Melanocyte of skin (primary cell): ENCODE results near the gene NEDD8. TPM values are rescaled to one million over a fixed set of nuclear protein-coding genes. Genes with fewer than 3 reads are reported as not detected.

Experiments
- small RNA-seq, 2 donors: library from RNA; depleted of rRNA; stranded (forward); fragments of <200 nt; gene quantifications; one replicate each; pipeline ENCODE3, GENCODE V24; 2012
- total RNA-seq, 2 donors: library from RNA; depleted of rRNA; stranded (reverse); fragments of >200 nt; gene quantifications; 2 replicates each; pipeline ENCODE4 v1.2.3, GENCODE V29; 2012

NEDD8 gene
- 10 to 100 TPM; 80.2 to 96.6 TPM for total RNA-seq

DNA sequence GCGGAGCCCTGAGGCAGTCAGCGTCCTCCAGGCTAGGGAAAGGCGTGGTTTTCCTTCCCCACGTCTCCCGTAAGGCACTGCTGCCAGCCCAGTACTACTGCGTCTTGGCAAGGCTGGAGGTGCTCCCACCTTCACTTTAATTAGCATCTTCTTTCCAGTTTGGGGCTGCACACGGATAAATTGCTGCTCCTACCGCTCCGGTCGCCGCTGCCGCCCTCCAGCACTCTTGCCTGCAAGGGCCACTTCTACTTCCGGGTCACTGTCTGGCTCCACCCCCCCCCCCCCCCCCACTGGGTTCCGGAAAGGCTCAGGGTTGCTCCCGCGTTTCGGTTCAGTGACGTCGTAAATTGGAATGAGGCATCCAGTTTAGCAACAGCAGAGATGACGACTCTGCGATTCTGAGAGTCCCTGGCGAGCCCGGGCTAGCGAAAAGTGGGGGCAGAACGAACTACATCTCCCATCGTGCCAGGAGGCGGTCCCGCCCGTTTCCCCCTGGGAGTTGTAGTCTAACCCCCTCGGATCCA, at the start of gene NEDD8:
Gene NEDD8, minus strand, starts transcription at position 247 of the 524 bp plus-strand sequence. Its CDS starts 100 bp downstream, at position 147.

DNA sequence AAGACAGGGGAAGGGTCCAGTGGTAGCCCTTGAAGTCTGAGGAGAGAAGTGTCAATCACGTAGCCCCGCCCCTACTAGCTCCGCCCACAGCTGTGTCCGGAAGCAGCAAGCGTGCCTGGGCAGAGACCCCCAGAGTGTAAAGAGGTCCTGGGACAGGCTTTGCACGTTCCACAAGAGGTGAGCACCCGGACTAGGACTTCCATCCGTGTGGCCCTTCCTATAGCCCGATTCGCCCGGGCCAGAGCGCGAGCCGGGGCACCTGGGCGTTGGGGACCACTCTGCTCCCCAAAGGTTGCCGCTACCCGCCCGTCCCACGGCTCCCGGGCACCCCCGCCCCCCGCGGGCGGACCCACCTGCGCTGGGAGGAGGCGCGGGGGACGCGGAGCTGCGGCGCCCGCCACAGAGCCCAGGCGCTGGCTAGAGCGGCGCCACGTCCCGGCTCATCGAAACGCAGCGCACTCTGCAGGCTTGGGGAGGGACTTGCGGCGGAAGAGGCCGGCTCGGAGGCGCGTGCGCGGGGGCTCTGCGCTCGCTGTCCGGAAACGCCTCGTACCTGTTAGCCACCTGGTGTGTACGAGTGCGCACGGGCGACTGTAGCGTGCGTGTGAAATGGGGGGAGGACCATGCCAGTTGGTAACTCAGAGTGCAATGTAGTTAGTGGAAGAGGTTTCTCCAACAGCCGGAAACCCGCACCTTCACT, 39.1 kb upstream of the NEDD8 start, which contains the start of gene RABGGTA:
Gene RABGGTA, minus strand, starts transcription at position 464 of the 700 bp plus-strand sequence. CDS start 482 bp downstream, outside the sequence.

DNA sequence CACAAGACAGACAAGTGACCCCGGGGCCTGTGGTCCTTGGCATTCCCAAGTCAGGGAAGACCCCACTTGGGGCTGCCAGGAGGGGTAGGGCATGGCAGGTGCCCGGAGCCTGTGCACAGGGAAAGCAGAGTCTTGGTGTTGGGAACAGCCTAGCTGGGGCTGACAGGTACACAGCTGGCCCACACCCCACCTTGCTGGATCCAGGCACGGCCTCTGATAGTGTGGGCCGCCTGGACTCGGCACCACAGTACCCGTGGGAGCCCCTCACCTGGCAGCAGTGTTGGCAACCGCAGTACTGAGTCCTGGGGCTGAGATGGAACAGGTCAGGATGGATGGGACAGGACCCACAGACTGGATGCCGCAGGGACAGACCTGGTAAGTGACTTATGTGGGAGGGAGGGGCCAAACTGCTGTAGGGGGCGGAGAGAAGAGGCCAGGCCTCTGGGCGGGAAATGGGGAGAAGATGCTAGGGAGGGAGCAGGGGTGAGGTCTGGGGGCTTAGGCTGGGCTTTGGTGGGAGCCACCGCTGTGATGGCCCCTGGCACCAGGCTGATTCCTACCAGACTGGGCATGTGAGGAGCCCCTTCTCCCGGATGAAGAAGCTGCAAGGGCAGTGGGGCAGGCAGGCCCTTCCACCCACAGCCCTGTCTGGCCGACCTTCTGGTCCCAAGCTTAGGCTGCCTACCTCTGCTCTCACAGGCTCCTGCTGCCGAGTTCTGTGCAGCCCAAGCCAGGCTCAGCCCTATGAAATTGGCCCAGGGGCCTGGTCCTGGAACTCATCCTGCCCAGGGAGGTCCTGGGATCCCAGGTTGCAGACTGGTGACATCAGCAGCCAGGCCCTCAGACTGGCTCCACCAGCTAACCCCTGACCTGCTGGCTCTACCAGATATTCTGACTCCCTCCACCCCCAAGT, 30.9 kb upstream of the NEDD8 start, which contains the start of gene TGM1:
Gene TGM1, minus strand, starts transcription at position 357 of the 913 bp plus-strand sequence. CDS start 825 bp downstream, outside the sequence.

DNA sequence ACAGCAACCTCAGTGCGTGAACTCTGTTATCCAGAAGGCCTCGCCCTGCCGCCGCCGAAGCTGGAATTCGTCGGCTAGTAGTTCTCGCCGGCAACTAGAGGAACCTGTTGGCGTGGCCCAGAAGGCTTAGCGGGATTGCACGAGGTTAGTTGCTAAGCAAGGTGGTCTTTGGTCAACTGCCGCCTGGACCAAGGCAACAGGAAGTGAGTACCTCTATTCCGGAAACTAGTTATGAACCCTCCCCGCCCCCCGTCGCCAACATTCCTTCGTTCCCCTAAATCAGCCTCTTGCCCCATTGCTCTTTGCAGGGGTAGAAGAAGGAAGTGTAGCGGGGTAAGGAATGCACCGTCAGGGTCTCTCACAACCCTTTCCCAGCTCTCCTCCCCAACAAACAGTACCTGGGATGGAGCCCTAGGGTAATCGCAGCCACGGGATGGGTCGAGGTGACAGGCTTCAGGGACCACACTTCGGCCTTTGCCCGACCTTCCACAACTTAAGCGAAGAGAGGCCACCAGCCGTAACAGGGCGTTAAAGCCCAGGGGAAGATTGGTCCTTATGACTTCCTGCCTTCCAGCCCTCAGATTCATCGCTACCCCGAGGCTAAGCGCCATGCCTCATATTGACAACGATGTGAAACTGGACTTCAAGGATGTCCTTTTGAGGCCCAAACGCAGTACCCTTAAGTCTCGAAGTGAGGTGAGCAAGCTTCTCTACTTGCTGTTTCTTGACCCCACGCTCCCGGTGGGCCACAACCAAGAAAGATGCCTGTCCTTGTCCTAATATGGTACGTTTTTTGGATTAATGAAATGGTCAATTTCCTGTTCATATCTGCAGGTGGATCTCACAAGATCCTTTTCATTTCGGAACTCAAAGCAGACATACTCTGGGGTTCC, 724 bp upstream of the NEDD8 start, which contains the start of gene GMPR2:
Gene GMPR2, plus strand, starts transcription at position 285 of the 893 bp plus-strand sequence. Its CDS starts 325 bp downstream, at position 610.

DNA sequence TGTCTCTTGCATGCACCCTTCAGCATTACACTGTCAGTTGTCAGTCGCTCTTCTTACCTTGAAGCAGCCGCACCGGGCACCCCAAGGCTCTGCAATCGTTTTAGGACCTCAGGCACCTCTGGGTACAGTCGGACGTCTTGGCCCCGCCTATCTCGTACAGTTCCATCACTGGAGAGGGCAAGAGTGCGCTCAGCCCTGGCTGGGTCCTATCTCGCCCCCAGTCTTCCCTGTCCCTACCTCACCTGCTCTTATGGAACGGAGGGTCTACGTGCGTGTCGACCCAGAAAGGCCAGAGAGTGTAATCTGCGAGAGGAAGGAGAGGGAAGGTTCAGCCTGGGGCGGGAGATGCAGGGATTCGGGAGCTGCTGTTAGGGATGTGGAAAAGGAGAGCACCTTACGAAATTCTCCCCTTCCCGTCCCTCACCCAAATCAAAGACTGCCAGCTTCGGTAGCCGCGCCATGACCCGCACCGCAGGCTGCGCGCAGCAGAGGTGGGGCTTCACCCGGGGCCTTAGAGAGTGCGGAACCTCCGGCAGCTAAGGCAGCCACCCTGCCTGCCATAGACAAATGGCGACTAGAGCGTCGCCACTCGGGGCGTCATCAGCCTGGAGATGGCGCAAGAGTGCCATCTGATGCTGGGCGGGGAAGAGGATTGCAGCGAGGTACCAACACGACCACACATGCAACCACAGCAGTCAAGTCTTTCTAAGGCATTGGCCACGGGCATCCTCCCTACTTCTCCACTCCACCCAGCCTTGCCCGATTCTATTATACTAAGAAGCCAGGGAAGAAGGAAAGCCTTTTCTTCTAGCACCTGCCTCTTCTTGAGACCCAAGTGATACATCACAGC, 16.4 kb downstream of the NEDD8 start, which contains the start of gene MDP1:
Gene MDP1, minus strand, starts transcription at position 572 of the 850 bp plus-strand sequence. Its CDS starts 111 bp downstream, at position 461.

DNA sequence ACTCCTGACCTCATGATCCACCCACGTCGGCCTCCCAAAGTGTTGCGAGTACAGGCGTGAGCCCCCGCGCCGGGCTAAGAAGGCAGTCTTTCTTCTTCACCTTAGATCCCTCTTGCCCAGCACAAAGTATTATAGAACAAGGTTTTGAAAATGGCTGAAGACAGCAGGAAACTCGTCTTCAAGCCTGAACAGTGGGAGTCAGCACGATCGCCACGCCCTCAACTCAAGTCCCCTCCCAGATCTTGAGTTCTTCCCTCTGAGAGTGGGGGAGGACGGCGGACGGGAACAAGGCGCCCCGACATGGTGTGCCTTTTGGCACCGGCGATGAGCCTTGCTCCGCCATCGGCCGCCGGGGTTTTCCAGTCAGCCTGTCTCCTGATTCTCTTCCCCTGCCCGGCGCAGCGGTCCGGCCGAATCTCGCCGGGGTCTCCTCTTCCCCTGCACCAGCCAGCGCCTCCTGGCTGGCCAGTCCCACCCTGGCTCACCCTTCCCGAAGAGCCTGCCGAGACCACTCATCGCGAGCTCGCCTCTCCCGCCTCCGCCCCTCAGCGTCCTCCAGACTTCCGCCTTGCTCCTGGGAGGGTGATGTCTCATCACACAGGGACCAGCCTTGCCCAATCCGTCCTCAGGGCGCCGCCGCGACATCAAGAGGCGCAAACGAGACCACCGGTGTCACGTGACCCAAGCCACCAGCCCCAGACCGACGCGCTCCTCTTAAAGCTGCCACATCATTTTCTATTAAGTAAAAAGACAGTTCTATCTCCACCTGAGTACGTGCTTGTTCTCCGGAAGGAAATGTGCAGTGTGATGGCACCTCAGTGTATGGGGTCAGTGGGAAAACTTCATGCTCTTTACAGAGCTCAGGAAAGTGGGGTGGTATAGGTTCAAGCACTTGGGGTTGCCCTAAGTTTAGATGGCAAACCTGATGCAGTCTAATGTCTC, 19.0 kb downstream of the NEDD8 start, which contains the start of gene CHMP4A:
Gene CHMP4A, minus strand, starts transcription at position 565 of the 942 bp plus-strand sequence. Its CDS starts 49 bp downstream, at position 516.

DNA sequence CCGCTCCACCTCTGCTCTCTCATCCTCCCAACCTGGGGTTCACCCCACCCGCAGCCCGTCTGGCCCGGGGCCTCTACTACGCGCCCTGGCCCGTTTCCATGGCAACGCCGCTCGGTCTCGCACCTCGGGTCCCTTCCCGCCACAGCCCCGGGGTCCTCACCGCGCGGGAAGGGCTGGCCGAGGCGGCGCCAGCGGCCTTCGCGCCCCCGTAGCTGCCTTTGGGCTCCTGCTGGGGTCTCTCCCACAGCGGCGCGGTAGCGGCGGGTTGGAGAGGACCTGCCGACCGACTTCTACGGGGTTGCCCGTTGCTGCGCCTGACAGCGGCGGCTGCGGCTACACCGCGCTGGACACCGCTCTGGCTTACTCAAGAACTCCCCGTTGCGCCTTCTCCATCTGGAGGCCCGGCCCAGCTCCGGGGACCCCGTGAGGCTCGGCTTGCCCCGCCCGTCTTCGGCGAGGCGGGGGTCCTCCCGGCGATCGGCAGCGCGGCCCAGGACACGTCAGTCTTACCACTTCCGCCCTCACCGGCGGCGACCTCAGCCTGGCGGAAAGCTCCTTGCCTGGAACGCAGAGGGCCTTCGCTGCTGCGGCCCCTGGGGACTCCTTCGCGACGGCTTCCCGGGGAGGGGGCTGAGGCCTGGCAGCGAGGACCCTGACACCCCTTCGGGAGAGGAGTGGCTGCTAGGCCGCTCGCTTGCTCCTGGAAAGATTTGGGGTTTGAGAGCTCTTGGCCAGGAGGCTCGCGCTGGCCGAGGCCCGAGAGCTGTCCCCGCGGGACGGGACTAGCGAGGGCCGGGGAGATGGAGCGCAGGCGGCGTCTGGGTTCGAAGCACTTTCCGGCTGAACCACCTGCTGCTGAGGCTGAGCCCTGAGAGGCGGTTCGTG, 36.7 kb downstream of the NEDD8 start, which contains the start of gene TM9SF1:
Gene TM9SF1, minus strand, starts transcription at position 256 of the 885 bp plus-strand sequence. CDS start 422 bp downstream, outside the sequence.

DNA sequence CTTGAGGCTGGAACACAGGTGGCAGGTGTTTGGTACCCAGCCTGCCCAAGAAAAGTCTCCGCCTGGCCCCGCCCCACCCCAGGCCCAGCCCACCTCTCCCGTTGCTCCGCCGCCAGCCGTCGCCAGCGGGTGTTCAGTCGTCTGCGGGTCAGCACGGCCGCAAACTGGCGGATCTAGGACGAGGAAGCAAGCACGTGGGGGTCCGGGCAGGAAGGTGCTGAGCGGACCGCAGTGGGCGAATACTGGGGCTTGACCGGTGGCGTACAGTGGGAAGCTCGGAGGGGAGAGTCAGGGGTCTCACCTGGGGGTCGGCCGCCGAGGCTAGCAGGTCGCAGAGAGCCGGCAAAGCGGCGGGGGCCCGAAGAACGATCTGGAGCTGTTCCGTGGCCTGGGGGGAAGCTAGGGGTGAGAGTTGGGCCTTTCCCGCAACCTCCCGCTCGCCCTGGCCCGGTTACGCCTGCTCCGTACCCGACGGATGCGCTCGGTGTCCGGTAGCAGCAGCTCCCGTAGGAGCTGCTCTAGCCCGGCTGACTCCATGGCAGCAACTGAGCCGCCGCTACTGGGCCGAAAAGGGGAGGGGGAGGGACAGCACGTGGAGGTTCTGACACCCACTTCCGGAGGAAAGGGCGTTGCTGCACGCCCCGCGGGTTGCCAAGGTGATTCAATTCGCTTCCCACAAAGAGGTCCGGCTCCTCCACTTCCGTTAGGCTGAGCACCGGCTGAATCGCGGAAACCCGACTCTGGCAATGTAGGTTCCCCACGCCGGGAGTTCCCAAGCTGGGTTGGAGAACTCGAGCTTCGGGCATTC, 43.7 kb downstream of the NEDD8 start, which contains the start of gene IPO4:
Gene IPO4, minus strand, starts transcription at position 566 of the 808 bp plus-strand sequence. Its CDS starts 29 bp downstream, at position 537.

DNA sequence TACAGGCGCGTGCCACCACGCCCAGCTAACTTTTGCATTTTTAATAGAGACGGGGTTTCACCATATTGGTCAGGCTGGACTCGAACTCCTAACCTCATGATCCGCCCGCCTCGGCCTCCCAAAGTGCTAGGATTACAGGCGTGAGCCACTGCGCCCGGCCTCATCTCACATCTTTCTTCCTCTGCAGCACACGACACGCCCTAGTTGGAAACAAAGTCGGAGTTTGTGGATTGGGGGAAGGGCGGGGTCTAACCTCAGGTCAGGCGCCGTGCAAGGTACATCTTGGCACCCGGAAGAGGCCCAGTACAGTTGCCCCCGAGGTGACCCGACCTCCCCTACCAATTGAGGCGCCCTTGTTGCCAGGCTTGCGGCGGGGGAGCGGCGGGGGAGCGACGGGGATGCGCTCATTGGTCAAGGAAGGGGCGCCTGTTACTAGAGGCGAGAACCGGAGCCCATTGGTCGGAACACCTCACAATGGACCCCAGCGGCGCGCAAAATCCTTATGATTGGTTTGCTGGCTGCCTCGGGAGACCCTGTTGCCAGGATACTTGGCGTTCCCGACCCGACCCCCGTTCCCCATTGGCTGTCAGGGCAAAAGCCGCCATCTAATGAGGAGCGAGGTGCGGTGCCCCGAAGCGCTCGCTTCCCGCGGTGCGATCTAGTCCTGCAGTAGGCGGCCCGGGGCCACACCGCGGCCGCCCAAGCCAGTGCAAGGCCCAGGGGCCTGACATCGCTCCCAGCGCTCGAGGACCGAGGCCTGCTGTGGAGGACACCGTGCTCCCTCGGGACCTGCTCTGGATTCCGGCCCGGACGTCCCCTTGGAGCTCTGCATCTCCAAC, 60.5 kb downstream of the NEDD8 start, which contains the start of gene REC8:
Gene REC8, plus strand, starts transcription at position 659 of the 839 bp plus-strand sequence. CDS start 473 bp downstream, outside the sequence.

Small RNA genes within 50 kb of the gene (small RNA-seq; reads per million reads assigned to genes)
- 0.29 to 0.73 reads per million in 2 donors for gene AL136295.4
- 0 reads per million in 2 donors for gene CHMP4A
- gene IPO4 = 0 to 0.17 reads per million in 2 donors
- 0 to 0.13 reads per million in 2 donors for gene MDP1

Other genes starting within 250 kb of the NEDD8 start
- gene DHRS4L2, start 243.4 kb downstream of the NEDD8 start, total RNA-seq = 10 to 100 TPM in 1 of 2 donors, 1 to 10 TPM in 1; 8.9 to 11.7 TPM
- gene CARMIL3, start 180.4 kb downstream of the NEDD8 start, total RNA-seq = 1 to 10 TPM in 1 of 2 donors, under 1 TPM in 1; 1.00 to 1.7 TPM
- not detected for gene CPNE6, start 160.8 kb downstream of the NEDD8 start, total RNA-seq
- 10 to 100 TPM in 1 of 2 donors, 1 to 10 TPM in 1; 9.3 to 16.7 TPM for gene PCK2, start 138.1 kb downstream of the NEDD8 start, total RNA-seq
- gene DCAF11, start 117.6 kb downstream of the NEDD8 start, total RNA-seq = 10 to 100 TPM; 74.3 to 83.3 TPM
- gene NRL, start 117.4 kb downstream of the NEDD8 start, total RNA-seq = 1 to 10 TPM; 1.7 to 2.0 TPM
- gene FITM1, start 101.7 kb downstream of the NEDD8 start, total RNA-seq = under 1 TPM in 1 of 2 donors, not detected in 1; 0.34 TPM
- gene PSME1, start 96.2 kb downstream of the NEDD8 start, total RNA-seq = 100 to 1,000 TPM; 116 TPM
- gene EMC9, start 90.8 kb downstream of the NEDD8 start, total RNA-seq = 10 to 100 TPM; 16.9 to 18.6 TPM
- 100 to 1,000 TPM; 163 to 168 TPM for gene PSME2, start 85.8 kb downstream of the NEDD8 start, total RNA-seq
- 10 to 100 TPM; 58.8 to 76.9 TPM for gene RNF31, start 84.9 kb downstream of the NEDD8 start, total RNA-seq
- 100 to 1,000 TPM; 161 to 192 TPM for gene IRF9, start 71.1 kb downstream of the NEDD8 start, total RNA-seq
- 10 to 100 TPM in 1 of 2 donors, 1 to 10 TPM in 1; 8.9 to 29.0 TPM for gene REC8, start 60.3 kb downstream of the NEDD8 start, total RNA-seq
- gene IPO4, start 43.6 kb downstream of the NEDD8 start, total RNA-seq = 10 to 100 TPM; 38.2 to 69.3 TPM
- gene TM9SF1, start 36.9 kb downstream of the NEDD8 start, total RNA-seq = 10 to 100 TPM; 57.6 to 60.9 TPM
- gene TSSK4, start 26.7 kb downstream of the NEDD8 start, total RNA-seq = not detected
- 10 to 100 TPM in 1 of 2 donors, 1 to 10 TPM in 1; 8.3 to 12.4 TPM for gene CHMP4A, start 18.9 kb downstream of the NEDD8 start, total RNA-seq
- gene MDP1, start 16.3 kb downstream of the NEDD8 start, total RNA-seq = 1 to 10 TPM; 3.3 to 7.9 TPM
- gene GMPR2, start 562 bp upstream of the NEDD8 start, total RNA-seq = 10 to 100 TPM; 39.9 to 64.6 TPM
- gene TINF2, start 10.3 kb upstream of the NEDD8 start, total RNA-seq = 10 to 100 TPM; 44.6 to 52.7 TPM
- gene TGM1, start 30.8 kb upstream of the NEDD8 start, total RNA-seq = under 1 TPM in 1 of 2 donors, not detected in 1; 0.34 TPM
- gene RABGGTA, start 39.2 kb upstream of the NEDD8 start, total RNA-seq = 10 to 100 TPM; 38.5 to 41.0 TPM
- 10 to 100 TPM; 11.0 to 20.3 TPM for gene DHRS1, start 67.4 kb upstream of the NEDD8 start, total RNA-seq
- gene NOP9, start 67.5 kb upstream of the NEDD8 start, total RNA-seq = 10 to 100 TPM; 23.1 to 28.3 TPM
- gene CIDEB, start 75.6 kb upstream of the NEDD8 start, total RNA-seq = 1 to 10 TPM; 1.7 to 2.4 TPM
- gene LTB4R2, start 77.8 kb upstream of the NEDD8 start, total RNA-seq = 1 to 10 TPM; 3.3 to 4.5 TPM
- gene LTB4R, start 79.1 kb upstream of the NEDD8 start, total RNA-seq = 1 to 10 TPM in 1 of 2 donors, under 1 TPM in 1; 1.00 to 2.1 TPM
- under 1 TPM; under 0.01 to 0.34 TPM for gene ADCY4, start 102.7 kb upstream of the NEDD8 start, total RNA-seq
- 1 to 10 TPM; 3.4 to 3.7 TPM for gene RIPK3, start 107.6 kb upstream of the NEDD8 start, total RNA-seq
- 10 to 100 TPM; 16.0 to 29.3 TPM for gene NFATC4, start 135.8 kb upstream of the NEDD8 start, total RNA-seq
- 1 to 10 TPM; 1.0 to 1.7 TPM for gene NYNRIN, start 166.6 kb upstream of the NEDD8 start, total RNA-seq
- under 1 TPM; 0.33 to 0.34 TPM for gene CBLN3, start 197.3 kb upstream of the NEDD8 start, total RNA-seq
- gene KHNYN, start 197.6 kb upstream of the NEDD8 start, total RNA-seq = 10 to 100 TPM; 42.3 to 46.5 TPM
- gene SDR39U1, start 210.4 kb upstream of the NEDD8 start, total RNA-seq = 10 to 100 TPM in 1 of 2 donors, 1 to 10 TPM in 1; 7.3 to 15.5 TPM